WTC11 (cell line): Measurements from ENCODE around the gene OLFM3. TPM values are rescaled to one million over a fixed set of nuclear protein-coding genes. Genes with fewer than 3 reads are reported as not detected.

ENCODE experiments used
- ATAC-seq: fragments of 200-7000 bp; cut with Tn5 transposase; 2 replicates; pipeline ENCODE4 v1.10.0; 2021; ENCODE audit warnings: mild to moderate bottlenecking, moderate library complexity
- CTCF ChIA-PET: fragments of 300-600 bp; sonication (Branson Sonifier 250); formaldehyde crosslinking; loops from one replicate; lab custom pipeline; 2021; ENCODE audit warnings: antibody characterized with exemption; lab: Charles Lee
- POLR2A ChIA-PET: fragments of 350-600 bp; sonication (Branson Sonifier 250); formaldehyde crosslinking; loops from one replicate; lab custom pipeline; 2021; ENCODE audit warnings: antibody characterized with exemption; lab: Charles Lee
- DNase-seq: peaks from one replicate; pipeline ENCODE4 v3.0.0; 2021; ENCODE audit warnings: low spot score
- H3K27ac Mint-ChIP-seq: 2 replicates; pipeline ENCODE4 v1.8.0; 2021; ENCODE audit warnings: mixed read lengths
- H3K27me3 Mint-ChIP-seq: 2 replicates; pipeline ENCODE4 v1.8.0; 2021; ENCODE audit warnings: low read depth, mild to moderate bottlenecking, moderate library complexity, mixed read lengths
- H3K36me3 Mint-ChIP-seq: 2 replicates; pipeline ENCODE4 v1.8.0; 2021; ENCODE audit warnings: mixed read lengths
- H3K4me1 Mint-ChIP-seq: 2 replicates; pipeline ENCODE4 v1.8.0; 2022; ENCODE audit warnings: mixed read lengths
- H3K4me3 Mint-ChIP-seq: 2 replicates; pipeline ENCODE4 v1.8.0; 2021; ENCODE audit warnings: mild to moderate bottlenecking, moderate library complexity, mixed read lengths
- H3K9me3 Mint-ChIP-seq: 2 replicates; pipeline ENCODE4 v1.8.0; 2021; ENCODE audit warnings: mixed read lengths
- FOXK1 ChIP-seq: sonication (generic); formaldehyde crosslinking; IDR thresholded peaks from 2 replicates; pipeline ENCODE4 v1.8.0; 2022; ENCODE audit warnings: mild to moderate bottlenecking, moderate library complexity, missing genetic modification reagents
- HMGA2 ChIP-seq: fragments of 250-450 bp; sonication (Bioruptor Pico); IDR thresholded peaks from 2 replicates; pipeline ENCODE4 v1.4.0; 2021; ENCODE audit warnings: mild to moderate bottlenecking, moderate library complexity
- NFE2L1 ChIP-seq: sonication (generic); formaldehyde crosslinking; IDR thresholded peaks from 2 replicates; pipeline ENCODE4 v1.8.1; 2023; ENCODE audit warnings: missing genetic modification reagents
- NR3C1 ChIP-seq: sonication (generic); formaldehyde crosslinking; conservative IDR thresholded peaks from 2 replicates; pipeline ENCODE4 v1.8.1; 2023; ENCODE audit warnings: low read depth, mild to moderate bottlenecking, missing genetic modification reagents
- SMAD3 ChIP-seq: sonication (generic); formaldehyde crosslinking; IDR thresholded peaks from 2 replicates; pipeline ENCODE4 v1.8.0; 2022; ENCODE audit warnings: missing genetic modification reagents, mild to moderate bottlenecking, borderline replicate concordance
- TCF7 ChIP-seq: sonication (generic); formaldehyde crosslinking; IDR thresholded peaks from 2 replicates; pipeline ENCODE4 v1.8.0; 2022; ENCODE audit warnings: mild to moderate bottlenecking, low read depth, missing genetic modification reagents, moderate library complexity
- ZNF121 ChIP-seq: sonication (generic); formaldehyde crosslinking; IDR thresholded peaks from 2 replicates; pipeline ENCODE4 v1.8.0; 2023; ENCODE audit warnings: missing genetic modification reagents
- ZNF138 ChIP-seq: sonication (generic); formaldehyde crosslinking; conservative IDR thresholded peaks from 2 replicates; pipeline ENCODE4 v1.8.1; 2022; ENCODE audit warnings: mild to moderate bottlenecking, moderate library complexity, missing genetic modification reagents
- ZNF396 ChIP-seq: fragments of 250-450 bp; sonication (Bioruptor Pico); IDR thresholded peaks from 2 replicates; pipeline ENCODE4 v1.8.0; 2021; ENCODE audit warnings: mild to moderate bottlenecking, moderate library complexity, borderline replicate concordance
- ZNF671 ChIP-seq: fragments of 250-450 bp; sonication (Bioruptor Pico); IDR thresholded peaks from 2 replicates; pipeline ENCODE4 v1.8.0; 2021; ENCODE audit warnings: mild to moderate bottlenecking
- total RNA-seq: library from RNA; stranded (reverse); gene quantifications from 3 replicates; pipeline ENCODE4 v1.2.3, GENCODE V29; 2021
- TF ChIP-seq, protein P1 (sequence below): sonication (generic); formaldehyde crosslinking; conservative IDR thresholded peaks from 2 replicates; pipeline ENCODE4 v1.8.1; 2022; ENCODE audit warnings: mild to moderate bottlenecking, missing genetic modification reagents
- TF ChIP-seq, protein P2 (sequence below): sonication (generic); formaldehyde crosslinking; IDR thresholded peaks from 2 replicates; pipeline ENCODE4 v1.8.0; 2022; ENCODE audit warnings: mild to moderate bottlenecking, missing genetic modification reagents
- TF ChIP-seq, protein P3 (sequence below): sonication (generic); formaldehyde crosslinking; IDR thresholded peaks from 2 replicates; pipeline ENCODE4 v1.8.0; 2022; ENCODE audit warnings: mild to moderate bottlenecking, missing genetic modification reagents
- TF ChIP-seq, protein P4 (sequence below): fragments of 250-450 bp; sonication (Bioruptor Pico); IDR thresholded peaks from 2 replicates; pipeline ENCODE4 v2.1.2; 2022; ENCODE audit warnings: mild to moderate bottlenecking, moderate library complexity
- TF ChIP-seq, protein P5 (sequence below): fragments of 250-450 bp; sonication (Bioruptor Pico); conservative IDR thresholded peaks from 2 replicates; pipeline ENCODE4 v1.9.0; 2021; ENCODE audit warnings: mild to moderate bottlenecking
- TF ChIP-seq, protein P6 (sequence below): sonication (generic); formaldehyde crosslinking; conservative IDR thresholded peaks from 2 replicates; pipeline ENCODE4 v1.8.1; 2023; ENCODE audit warnings: mild to moderate bottlenecking, low read depth, missing genetic modification reagents, moderate library complexity
- TF ChIP-seq, protein P7 (sequence below): fragments of 250-450 bp; sonication (Bioruptor Pico); IDR thresholded peaks from 2 replicates; pipeline ENCODE4 v1.9.0; 2021; ENCODE audit warnings: mild to moderate bottlenecking

The OLFM3 gene
- total RNA-seq, 1 experiment from 2014 or later = 0.37 TPM

DNA sequence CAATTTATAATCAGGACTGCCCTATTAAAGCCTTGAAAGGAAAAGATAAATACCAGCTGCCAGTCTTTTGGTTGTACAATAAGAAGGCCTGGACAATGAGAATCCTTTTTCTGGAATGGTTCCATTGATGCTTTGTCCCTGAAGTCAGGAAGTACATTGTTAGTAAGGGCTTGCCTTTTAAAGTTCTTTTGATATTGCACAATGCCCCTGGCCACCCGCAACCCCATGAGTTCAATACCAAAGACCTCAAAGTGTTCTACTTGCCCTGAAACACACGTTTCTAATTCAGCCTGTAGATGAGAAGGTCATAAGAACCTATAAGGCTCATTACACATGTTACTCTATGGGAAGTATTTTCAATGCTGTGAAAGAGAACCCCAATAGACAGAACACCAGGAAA is 112.1 kb downstream of the OLFM3 start (continued):
- no peak for TF ChIP-seq TCF7 (CRISPR knock-in tag)
- TF ChIP-seq SMAD3 (CRISPR knock-in tag) = no peak
- no peak for TF ChIP-seq NR3C1 (CRISPR knock-in tag)
- TF ChIP-seq FOXK1 (CRISPR knock-in tag) = no peak
- TF ChIP-seq, all 79 proteins: peak for 0

DNA sequence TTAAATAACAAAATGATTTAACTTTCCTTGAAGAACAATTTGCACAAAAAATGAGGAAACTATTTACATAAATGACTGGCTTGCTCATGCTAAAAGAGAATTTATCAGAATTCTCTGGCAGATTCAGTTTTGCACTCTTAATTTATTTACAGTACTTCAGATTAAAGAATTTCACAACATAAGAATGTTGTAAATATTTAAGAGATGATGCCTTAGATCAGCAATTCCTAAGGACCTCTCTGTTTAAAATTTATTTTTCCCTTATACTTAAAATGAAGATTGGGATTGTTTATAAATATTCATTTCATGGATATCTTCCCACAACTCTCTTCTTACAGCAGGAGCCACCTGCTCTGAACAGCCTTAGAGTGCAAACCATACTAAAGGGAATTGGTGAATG is 120.8 kb downstream of the OLFM3 start:
- Mint-ChIP-seq H3K4me3 (no peak overlapping the region), H3K9me3 (no peaks in the 10 kb centered on the region), H3K4me1 (0 out of 2 replicates have a peak, but pooled peaks cover 3% of the 10 kb centered on the region), H3K36me3 (no peaks in the 10 kb centered on the region), H3K27ac (no peak overlapping the region)
- ChIA-PET POLR2A (no interaction called here), CTCF (no interaction called here)
- no peak for ATAC-seq
- DNase-seq = no peak
- no peak for TF ChIP-seq NFE2L1 (CRISPR knock-in tag)
- TF ChIP-seq, protein P1, sequence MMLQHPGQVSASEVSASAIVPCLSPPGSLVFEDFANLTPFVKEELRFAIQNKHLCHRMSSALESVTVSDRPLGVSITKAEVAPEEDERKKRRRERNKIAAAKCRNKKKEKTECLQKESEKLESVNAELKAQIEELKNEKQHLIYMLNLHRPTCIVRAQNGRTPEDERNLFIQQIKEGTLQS (CRISPR knock-in tag) = no peak
- TF ChIP-seq ZNF138 (CRISPR knock-in tag) = no peak
- TF ChIP-seq, protein P2, sequence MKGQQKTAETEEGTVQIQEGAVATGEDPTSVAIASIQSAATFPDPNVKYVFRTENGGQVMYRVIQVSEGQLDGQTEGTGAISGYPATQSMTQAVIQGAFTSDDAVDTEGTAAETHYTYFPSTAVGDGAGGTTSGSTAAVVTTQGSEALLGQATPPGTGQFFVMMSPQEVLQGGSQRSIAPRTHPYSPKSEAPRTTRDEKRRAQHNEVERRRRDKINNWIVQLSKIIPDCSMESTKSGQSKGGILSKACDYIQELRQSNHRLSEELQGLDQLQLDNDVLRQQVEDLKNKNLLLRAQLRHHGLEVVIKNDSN (CRISPR knock-in tag) = no peak
- TF ChIP-seq ZNF671 (CRISPR knock-in tag) = no peak
- TF ChIP-seq FOXK1 (CRISPR knock-in tag) = no peak
- TF ChIP-seq, protein P3, sequence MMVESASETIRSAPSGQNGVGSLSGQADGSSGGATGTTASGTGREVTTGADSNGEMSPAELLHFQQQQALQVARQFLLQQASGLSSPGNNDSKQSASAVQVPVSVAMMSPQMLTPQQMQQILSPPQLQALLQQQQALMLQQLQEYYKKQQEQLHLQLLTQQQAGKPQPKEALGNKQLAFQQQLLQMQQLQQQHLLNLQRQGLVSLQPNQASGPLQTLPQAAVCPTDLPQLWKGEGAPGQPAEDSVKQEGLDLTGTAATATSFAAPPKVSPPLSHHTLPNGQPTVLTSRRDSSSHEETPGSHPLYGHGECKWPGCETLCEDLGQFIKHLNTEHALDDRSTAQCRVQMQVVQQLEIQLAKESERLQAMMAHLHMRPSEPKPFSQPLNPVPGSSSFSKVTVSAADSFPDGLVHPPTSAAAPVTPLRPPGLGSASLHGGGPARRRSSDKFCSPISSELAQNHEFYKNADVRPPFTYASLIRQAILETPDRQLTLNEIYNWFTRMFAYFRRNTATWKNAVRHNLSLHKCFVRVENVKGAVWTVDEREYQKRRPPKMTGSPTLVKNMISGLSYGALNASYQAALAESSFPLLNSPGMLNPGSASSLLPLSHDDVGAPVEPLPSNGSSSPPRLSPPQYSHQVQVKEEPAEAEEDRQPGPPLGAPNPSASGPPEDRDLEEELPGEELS (CRISPR knock-in tag) = no peak
- no peak for TF ChIP-seq ZNF121 (CRISPR knock-in tag)
- TF ChIP-seq, all 79 proteins: peak for 0
- H3K27me3 Mint-ChIP-seq = no peaks in the 10 kb centered on the region

DNA sequence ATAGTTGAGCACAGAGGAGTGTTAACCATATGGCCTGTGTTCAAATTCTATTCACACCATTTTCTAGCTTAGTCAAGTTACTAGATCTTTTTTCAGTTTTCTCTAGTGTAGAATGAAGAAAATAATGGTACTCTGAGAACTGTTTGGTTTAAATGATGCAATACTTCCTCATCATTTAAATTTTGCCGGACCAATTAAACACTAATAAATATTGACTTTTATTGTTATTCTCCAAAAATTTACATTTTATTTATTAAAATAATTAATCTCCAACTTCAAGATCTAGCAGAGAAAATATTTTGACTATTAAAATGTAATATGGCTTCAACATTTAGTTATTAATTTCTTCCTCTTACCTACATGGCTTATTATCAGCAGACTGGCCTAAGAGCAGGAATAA is 123.1 kb downstream of the OLFM3 start:
- DNase-seq (no peak), ATAC-seq (no peak)
- Mint-ChIP-seq H3K4me1 (peaks cover 8% of the 10 kb centered on the region), H3K27ac (no peak overlapping the region), H3K27me3 (no peaks in the 10 kb centered on the region), H3K4me3 (no peak overlapping the region), H3K36me3 (peaks cover 8% of the 10 kb centered on the region), H3K9me3 (peaks cover 11% of the 10 kb centered on the region)
- CTCF ChIA-PET = no interaction called here
- peak; percentile 82; the same call in 1 of the 2 replicates for TF ChIP-seq HMGA2 (CRISPR knock-in tag)
- TF ChIP-seq, protein P4, sequence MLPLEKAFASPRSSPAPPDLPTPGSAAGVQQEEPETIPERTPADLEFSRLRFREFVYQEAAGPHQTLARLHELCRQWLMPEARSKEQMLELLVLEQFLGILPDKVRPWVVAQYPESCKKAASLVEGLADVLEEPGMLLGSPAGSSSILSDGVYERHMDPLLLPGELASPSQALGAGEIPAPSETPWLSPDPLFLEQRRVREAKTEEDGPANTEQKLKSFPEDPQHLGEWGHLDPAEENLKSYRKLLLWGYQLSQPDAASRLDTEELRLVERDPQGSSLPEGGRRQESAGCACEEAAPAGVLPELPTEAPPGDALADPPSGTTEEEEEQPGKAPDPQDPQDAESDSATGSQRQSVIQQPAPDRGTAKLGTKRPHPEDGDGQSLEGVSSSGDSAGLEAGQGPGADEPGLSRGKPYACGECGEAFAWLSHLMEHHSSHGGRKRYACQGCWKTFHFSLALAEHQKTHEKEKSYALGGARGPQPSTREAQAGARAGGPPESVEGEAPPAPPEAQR (CRISPR knock-in tag) = no peak
- TF ChIP-seq, protein P5, sequence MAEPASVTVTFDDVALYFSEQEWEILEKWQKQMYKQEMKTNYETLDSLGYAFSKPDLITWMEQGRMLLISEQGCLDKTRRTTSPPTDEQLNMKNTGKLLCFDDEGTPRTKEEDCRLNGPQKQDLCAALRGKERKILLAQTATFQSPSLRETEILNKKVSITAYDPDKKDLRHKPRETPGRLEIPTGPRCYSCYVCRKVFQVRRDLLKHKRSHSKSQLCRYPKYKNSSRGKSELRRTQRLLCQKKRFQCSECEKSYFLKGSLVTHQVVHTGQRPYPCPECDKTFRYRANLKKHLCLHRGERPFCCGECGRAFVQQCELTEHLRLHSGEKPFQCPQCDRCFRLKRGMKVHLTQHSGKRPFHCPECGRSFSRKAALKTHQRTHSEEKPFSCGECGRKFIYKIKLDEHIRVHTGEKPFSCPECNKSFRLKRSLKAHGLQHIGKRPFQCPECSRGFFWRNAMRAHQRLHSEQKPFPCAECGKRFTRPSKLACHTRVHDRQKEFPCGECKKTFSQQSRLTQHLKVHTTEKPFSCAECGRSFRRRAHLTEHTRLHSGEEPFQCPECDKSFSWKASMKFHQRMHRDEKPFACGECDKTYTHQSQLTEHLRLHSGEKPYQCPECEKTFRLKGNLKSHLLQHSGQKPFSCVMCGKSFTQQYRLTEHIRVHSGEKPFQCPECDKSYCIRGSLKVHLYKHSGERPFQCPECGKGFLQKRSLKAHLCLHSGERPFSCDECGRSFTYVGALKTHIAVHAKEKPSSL = no peak
- POLR2A ChIA-PET = no interaction called here

DNA sequence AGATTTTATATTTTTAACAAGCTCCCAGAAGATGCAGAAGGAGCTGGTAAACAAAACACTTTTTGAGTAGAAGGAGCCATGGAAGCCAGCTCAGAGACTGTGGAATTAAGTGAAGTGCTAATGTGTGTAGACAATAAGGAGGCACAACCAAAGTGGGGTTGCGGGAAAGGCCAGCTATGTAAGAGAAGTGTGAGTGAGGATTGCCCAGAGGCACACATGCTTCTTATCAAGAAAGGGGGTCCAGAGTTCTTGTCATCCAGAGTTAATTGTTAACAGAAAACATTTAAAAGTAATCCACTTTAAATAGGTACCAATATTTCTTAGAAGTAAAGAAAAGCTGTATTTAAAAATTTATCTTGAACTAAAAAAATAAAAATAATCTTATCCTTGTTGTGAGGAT is 136.8 kb downstream of the OLFM3 start:
- Mint-ChIP-seq H3K4me3 (no peak overlapping the region), H3K27me3 (no peaks in the 10 kb centered on the region), H3K9me3 (peaks cover 4% of the 10 kb centered on the region; the same call in 1 of the 2 replicates), H3K36me3 (no peaks in the 10 kb centered on the region), H3K4me1 (peaks cover 14% of the 10 kb centered on the region), H3K27ac (no peak overlapping the region)
- ATAC-seq (no peak), DNase-seq (no peak)
- CTCF ChIA-PET = interaction anchor here (0.5 kb wide), 2 partner anchors 550 to 801 kb away, joined by 3 read pairs; no protein-coding TSS in a partner anchor
- POLR2A ChIA-PET = no interaction called here
- no peak for TF ChIP-seq ZNF138 (CRISPR knock-in tag)
- TF ChIP-seq ZNF396 = no peak
- TF ChIP-seq, protein P6, sequence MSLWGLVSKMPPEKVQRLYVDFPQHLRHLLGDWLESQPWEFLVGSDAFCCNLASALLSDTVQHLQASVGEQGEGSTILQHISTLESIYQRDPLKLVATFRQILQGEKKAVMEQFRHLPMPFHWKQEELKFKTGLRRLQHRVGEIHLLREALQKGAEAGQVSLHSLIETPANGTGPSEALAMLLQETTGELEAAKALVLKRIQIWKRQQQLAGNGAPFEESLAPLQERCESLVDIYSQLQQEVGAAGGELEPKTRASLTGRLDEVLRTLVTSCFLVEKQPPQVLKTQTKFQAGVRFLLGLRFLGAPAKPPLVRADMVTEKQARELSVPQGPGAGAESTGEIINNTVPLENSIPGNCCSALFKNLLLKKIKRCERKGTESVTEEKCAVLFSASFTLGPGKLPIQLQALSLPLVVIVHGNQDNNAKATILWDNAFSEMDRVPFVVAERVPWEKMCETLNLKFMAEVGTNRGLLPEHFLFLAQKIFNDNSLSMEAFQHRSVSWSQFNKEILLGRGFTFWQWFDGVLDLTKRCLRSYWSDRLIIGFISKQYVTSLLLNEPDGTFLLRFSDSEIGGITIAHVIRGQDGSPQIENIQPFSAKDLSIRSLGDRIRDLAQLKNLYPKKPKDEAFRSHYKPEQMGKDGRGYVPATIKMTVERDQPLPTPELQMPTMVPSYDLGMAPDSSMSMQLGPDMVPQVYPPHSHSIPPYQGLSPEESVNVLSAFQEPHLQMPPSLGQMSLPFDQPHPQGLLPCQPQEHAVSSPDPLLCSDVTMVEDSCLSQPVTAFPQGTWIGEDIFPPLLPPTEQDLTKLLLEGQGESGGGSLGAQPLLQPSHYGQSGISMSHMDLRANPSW (CRISPR knock-in tag) = no peak
- TF ChIP-seq, protein P7, sequence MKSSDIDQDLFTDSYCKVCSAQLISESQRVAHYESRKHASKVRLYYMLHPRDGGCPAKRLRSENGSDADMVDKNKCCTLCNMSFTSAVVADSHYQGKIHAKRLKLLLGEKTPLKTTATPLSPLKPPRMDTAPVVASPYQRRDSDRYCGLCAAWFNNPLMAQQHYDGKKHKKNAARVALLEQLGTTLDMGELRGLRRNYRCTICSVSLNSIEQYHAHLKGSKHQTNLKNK (CRISPR knock-in tag) = no peak
- TF ChIP-seq, protein P5 = no peak
